ENCODE data around the gene PAPPA2. TPM values are rescaled to one million over a fixed set of nuclear protein-coding genes. Genes with fewer than 3 reads are reported as not detected.
"Not testable (repeated sequence)": the region's sequence is repeated elsewhere in the genome, so short reads cannot be mapped to it uniquely, and the experiment has no call there.

The PAPPA2 gene
- total RNA-seq, 2 donors from 2014 or later: 0.35 to 0.89 TPM

DNA sequence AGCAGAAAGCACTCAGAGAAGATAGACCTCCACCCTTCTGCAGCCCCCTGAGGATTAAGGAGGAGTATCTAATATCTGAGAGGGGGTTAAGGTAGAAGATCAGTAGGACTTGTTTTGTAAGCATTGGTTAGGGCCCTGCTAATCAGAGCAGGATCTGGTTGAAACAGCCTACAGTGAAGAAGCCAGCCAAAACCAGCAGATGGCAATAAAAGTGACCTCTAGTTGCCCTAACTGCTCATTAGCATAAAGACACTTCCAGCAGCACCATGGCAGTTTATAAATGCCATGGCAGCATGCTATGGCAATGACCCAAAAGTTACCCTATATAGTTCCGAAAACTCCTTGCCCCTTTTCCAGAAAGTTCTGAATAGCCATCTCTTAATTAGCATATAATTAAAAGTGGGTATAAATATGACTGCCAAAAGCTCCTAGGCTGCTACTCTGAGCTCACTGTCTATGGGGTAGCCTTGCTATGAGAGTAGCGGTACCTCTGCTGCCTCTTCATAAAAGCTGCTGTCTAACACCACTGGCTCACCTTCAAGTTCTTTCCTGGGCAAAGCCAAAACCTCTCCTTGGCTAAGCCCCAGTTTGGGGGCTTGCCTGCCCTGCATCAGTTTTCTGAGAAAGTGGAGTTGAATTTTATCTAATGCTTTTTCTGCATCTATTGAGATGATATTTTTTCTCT, 254.2 kb downstream of the PAPPA2 start:
- intact Hi-C loops (cut with DNase I): no loop called here
- peak; percentile 41 to 53 for ATAC-seq
- DNase-seq: no peak

DNA sequence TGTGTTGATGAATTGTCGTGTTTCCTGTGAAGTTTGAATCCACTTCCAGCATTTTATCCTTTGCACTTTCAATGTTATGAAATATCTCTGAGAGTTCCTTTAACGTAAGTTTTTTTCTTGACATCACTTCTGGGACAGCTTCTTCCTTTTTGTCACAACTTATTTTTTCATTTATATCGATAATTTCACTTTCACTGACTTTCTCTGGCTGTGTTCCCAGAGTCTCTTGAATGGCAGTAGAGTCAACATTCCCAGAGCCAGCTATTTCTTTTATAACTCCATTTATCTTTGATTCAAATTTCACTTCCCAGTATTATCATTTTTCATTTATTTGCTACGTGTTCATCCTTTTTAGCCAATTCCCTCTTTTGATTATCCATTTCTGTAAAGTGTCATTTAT, 256.5 kb downstream of the PAPPA2 start:
- DNase-seq: no peak
- ATAC-seq: no peak
- intact Hi-C loops (cut with DNase I): no loop called here

DNA sequence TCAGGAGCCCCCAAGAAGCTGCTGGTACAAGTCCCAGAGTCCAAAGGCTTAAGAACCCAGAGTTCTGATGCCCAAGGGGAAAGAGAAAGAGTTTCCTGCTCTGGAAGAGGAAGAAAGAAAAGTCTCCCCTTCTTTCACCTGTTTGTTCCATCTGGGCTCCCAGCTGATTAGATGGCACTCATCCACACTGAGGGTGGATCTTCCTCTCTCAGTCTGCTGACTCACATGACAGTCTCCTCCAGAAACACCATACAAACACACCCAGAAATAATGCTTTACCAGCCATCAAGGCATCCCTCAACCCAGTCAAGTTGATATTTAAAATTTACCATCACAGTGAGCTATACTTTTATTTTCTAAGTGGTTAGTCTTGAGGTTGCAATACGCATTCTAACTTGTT, 257.9 kb downstream of the PAPPA2 start:
- DNase-seq (no peak), ATAC-seq (no peak)
- intact Hi-C loops (cut with DNase I): no loop called here

DNA sequence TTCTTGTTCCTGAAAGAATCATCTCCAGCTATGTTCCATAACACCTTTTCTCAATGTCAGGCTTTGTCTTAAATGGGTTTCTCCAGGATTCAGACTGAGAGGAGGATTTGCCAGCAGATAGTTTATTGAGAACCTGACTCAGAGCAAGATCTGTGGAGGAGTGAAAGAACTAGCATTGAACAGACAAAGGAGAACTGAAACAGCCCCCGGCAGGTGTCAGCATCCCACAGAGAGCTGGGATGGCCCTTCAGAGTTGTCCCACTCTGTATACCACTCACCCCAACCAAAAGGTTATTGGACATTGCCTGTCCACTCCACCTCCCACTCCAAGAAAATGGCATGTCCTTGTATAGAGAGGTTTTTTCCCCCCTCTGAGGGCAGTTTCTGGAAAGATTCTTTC, 270.7 kb downstream of the PAPPA2 start:
- intact Hi-C loops (cut with DNase I): no loop called here
- DNase-seq (no peak), ATAC-seq (no peak)

GRCh38 chr1:176735201-176735600, 272.2 kb downstream of the PAPPA2 start:
- intact Hi-C loops (cut with DNase I): no loop called here
- DNase-seq (no peak), ATAC-seq (no peak)

DNA sequence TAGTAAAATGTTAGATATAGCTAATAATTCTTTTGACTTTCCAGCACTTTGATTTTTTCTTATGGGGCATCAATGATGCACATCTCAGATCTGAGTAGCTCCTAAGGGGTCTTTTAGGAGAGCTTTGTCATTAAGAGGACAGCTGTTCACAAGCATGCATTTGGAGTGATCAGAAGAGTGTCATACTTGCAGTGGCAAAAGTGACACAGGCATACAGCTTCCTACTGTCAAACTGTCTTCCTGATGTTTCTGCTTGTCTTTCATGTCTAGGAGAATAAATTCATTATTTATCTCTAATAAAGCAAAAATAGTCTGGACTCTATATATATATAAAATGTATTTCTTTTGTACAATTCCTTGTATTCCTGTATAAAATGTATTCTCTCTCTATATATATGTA, 273.0 kb downstream of the PAPPA2 start:
- DNase-seq: no peak
- no peak for ATAC-seq
- intact Hi-C loops (cut with DNase I): no loop called here

- intact Hi-C loops (cut with DNase I): no loop called here
- ATAC-seq (peak in 1 of 2 donors; percentile 68), DNase-seq (no peak)
Measured at GRCh38 chr1:176741181-176741580, 278.2 kb downstream of the PAPPA2 start.

DNA sequence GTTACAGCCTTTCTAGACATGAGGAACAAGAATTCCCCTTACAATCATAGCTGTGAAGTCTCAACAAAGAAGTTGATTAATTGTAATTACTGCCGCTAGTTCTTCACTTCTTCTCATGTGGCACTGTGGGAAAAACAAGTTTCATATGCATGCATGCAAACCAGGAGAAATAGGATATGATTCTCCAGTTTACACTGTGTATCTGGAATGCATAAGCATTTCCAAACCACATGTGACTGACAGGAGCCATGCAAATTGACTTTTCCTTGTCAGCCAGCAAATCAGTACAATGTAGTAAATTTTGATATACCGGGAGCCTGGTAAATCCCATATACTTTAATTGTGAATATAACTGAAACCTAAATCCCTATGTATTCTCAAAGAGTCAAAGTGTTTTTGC, 279.3 kb downstream of the PAPPA2 start:
- no peak for DNase-seq
- intact Hi-C loops (cut with DNase I): no loop called here
- ATAC-seq: no peak

GRCh38 chr1:176744142-176744541, 281.2 kb downstream of the PAPPA2 start:
- intact Hi-C loops (cut with DNase I): no loop called here
- DNase-seq: no peak

DNA sequence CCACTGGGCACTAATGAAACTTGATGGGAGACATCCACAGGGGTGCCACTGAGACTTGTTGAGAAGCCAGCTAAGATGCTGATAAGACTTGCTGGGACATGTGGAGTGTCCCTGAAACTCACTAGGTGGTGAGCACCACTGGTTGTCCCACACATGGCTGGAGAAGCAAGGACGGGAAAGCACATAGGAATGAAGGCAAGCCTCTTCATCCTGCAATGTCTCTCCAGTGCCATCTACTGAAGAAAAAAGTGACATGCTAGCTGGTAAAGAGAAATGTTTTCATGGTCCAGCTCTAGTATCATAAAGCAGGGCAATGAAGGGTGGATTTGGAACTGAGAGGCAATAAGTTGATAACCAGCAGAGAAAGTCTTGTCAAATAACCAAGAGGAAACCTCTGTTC, 283.0 kb downstream of the PAPPA2 start:
- DNase-seq (no peak), ATAC-seq (no peak)
- intact Hi-C loops (cut with DNase I): no loop called here

More at GRCh38 chr1:176744142-176744541, 281.2 kb downstream of the PAPPA2 start:
- no peak for ATAC-seq

GRCh38 chr1:176752505-176752904, 289.5 kb downstream of the PAPPA2 start:
- intact Hi-C loops (cut with DNase I): no loop called here
- no peak for DNase-seq
- no peak for ATAC-seq

DNA sequence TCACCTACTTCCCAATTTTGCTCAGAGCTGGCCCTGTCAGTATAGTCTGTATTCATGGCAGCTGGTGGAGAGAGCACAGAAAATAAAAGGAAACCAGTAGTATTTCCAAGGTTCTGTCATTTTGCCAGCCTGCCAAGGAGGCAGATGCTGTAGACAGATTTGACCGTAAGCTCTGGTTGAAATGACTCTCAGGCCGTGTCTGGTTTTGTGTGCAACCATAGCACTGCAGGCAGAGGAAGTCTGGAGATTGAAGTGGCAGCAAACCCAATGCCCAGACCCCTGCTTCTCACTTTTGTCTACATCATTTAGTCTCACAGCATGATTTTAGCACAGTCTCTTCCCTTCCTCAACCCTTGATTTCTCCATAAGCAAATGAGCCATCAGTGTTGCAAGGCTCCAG, 291.7 kb downstream of the PAPPA2 start:
- intact Hi-C loops (cut with DNase I): no loop called here
- DNase-seq: no peak
- ATAC-seq: no peak

DNA sequence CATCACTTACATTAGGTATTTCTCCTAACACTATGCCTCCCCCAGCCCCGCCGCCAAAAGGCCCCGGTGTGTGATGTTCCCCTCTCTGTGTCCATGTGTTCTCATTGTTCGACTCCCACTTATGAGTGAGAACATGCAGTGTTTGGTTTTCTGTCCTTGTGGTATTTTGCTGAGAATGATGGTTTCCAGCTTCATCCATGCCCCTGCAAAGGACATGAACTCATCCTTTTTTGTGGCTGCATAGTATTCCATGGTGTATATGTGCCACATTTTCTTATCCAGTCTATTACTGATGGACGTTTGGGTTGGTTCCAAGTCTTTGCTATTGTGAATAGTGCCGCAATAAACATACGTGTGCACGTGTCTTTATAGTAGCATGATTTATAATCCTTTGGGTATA, 293.8 kb downstream of the PAPPA2 start:
- intact Hi-C loops (cut with DNase I); ATAC-seq; DNase-seq: not testable (repeated sequence)

DNA sequence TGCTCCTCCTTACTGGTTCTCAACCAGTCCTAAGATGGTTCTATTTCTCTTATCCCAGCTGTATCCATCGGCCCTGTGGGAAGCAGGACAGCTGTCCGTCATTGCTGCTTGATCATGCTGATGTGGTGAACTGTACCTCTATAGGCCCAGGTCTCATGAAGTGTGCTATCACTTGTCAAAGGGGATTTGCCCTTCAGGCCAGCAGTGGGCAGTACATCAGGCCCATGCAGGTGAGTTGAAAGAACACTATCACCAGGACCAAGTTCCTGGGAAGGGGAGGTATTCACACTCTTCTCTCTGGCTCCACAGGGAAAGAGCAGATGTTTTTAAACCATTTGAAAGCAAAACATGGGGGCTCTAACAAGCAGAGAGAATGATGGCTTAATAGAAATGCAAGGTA, 302.6 kb downstream of the PAPPA2 start:
- no peak for DNase-seq
- no peak for ATAC-seq
- intact Hi-C loops (cut with DNase I): no loop called here

- DNase-seq (no peak), ATAC-seq (no peak)
- intact Hi-C loops (cut with DNase I): no loop called here
Measured at GRCh38 chr1:176766779-176767178, 303.8 kb downstream of the PAPPA2 start.

DNA sequence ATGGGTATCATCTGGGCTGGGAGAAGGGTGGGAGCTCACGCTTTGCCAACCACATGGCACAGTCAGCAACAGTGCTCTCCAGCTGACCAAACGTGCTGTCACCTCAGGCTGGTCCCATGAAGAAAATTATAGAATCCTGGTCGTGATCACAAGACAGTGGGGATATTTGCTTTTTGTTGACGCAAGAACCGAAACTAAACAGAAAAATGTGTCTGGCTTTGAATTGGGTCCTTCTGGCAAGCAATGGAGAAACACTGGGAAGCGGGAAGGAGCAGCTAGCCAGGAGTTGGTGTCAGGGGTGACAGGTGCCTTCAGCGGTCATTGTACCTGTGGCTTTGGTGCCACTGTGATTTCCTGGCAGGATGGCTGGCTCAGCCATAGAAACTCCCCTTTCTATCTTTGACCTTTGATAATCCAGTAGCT, 304.8 kb downstream of the PAPPA2 start:
- intact Hi-C loops (cut with DNase I): no loop called here
- DNase-seq (no peak), ATAC-seq (no peak)

- intact Hi-C loops (cut with DNase I): no loop called here
- ATAC-seq (no peak), DNase-seq (no peak)
Measured at GRCh38 chr1:176768532-176768931, 305.6 kb downstream of the PAPPA2 start.

DNA sequence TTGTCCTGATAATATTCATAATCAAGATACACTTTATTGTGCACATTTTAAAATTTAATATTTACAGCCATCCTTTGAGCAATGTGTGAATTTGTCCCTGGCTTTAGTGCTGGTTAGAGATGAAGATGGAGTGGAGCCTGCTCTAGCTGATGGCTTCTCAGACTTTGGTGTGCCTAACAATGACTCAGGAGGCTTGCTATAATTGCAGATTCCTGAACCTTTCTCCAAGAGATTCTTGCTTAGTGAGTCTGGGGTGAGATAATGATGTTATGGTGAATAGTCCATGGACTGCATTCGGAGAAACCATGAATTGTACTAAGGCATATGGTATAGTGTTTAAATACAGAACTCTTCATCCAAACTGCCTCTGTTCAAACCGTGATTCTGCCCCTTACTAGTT, 307.1 kb downstream of the PAPPA2 start:
- intact Hi-C loops (cut with DNase I): no loop called here
- ATAC-seq (no peak), DNase-seq (no peak)

GRCh38 chr1:176773038-176773437, 310.1 kb downstream of the PAPPA2 start:
- intact Hi-C loops (cut with DNase I): no loop called here
- DNase-seq (no peak), ATAC-seq (no peak)

GRCh38 chr1:176774224-176774623, 311.2 kb downstream of the PAPPA2 start:
- no peak for ATAC-seq
- intact Hi-C loops (cut with DNase I): no loop called here
- no peak for DNase-seq

DNA sequence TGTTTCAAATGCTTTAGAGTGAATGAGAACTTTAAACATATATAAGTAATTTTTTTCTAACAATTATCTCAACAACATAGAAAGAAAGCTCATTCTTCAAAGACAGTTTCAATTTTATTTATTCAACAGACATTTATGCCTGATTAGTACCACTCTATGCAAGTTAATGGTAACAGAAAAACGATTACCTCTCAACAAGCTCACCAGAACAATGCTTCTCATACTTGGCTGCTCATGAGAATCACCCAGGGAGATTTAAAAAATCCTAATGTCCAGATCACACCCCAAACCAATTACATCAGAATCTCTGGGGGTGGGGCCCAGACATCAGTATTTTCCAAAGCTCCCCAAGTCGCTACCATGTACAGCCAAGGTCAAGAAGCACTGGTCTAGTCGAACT, 312.4 kb downstream of the PAPPA2 start:
- no peak for DNase-seq
- intact Hi-C loops (cut with DNase I): no loop called here
- no peak for ATAC-seq

GRCh38 chr1:176775996-176776395, 313.0 kb downstream of the PAPPA2 start:
- DNase-seq: no peak
- intact Hi-C loops (cut with DNase I): no loop called here

More at GRCh38 chr1:176775996-176776395, 313.0 kb downstream of the PAPPA2 start:
- no peak for ATAC-seq
